HCT116 (cell line): ENCODE data around the gene PIAS2. TPM values are rescaled to one million over a fixed set of nuclear protein-coding genes. Genes with fewer than 3 reads are reported as not detected.

Experiments
- ATAC-seq: fragments of 200-7000 bp; cut with Tn5 transposase; 2 replicates; pipeline ENCODE4 v1.9.1; 2020; ENCODE audit warnings: mild to moderate bottlenecking, moderate library complexity
- BruUV-seq: library from RNA; stranded (reverse); fragments of 400-500 nt; replicated peaks from 2 replicates; lab custom pipeline; 2021; lab: Mats Ljungman, UMichigan
- CTCF ChIA-PET: fragments of 300-600 bp; sonication (Branson Sonifier 250); formaldehyde crosslinking; loops from one replicate; lab custom pipeline; 2021; ENCODE audit warnings: antibody characterized with exemption; lab: Charles Lee
- POLR2A ChIA-PET: fragments of 300-600, 350-600 bp; sonication (Branson Sonifier 250); formaldehyde crosslinking; loops from one replicate; lab custom pipeline; 2021; ENCODE audit warnings: antibody characterized with exemption; lab: Charles Lee
- RAD21 ChIA-PET, 2 experiments: fragments of 300-600 bp; sonication (Branson Sonifier 250); formaldehyde crosslinking; loops; one replicate each; lab custom pipeline; 2023; ENCODE audit warnings: low total read pairs in 2 of 2; ENCODE audit not compliant: uncharacterized antibody in 2 of 2, unreplicated experiment in 2 of 2, low non-redundant PET in 1 of 2; lab: Charles Lee
- DNase-seq: peaks from one replicate; pipeline ENCODE4 v3.0.0-alpha.2; 2010; ENCODE audit warnings: low read depth, low spot score
- H2AFZ ChIP-seq: fragments of 200-600 bp; shearing (Covaris generic), sonication (generic); 2 replicates; pipeline ENCODE4 v1.6.1; 2017; ENCODE audit warnings: low read depth, mixed run types, mixed read lengths, antibody characterized with exemption, low read length; ENCODE audit not compliant: poor library complexity, severe bottlenecking
- H3K27ac ChIP-seq: 2 replicates; pipeline ENCODE4 v1.5.1; 2012; ENCODE audit warnings: low read depth, low read length
- H3K27me3 ChIP-seq: fragments of 200-600 bp; sonication (generic); 2 replicates; pipeline ENCODE4 v1.6.1; 2016; ENCODE audit warnings: mixed run types, low read length, mixed read lengths; ENCODE audit not compliant: insufficient read depth
- H3K36me3 ChIP-seq, 2 experiments: fragments of 200-500 bp in 1 of 2; fragments of 200-600 bp in 1 of 2; sonication (Bioruptor generic) in 1 of 2; sonication (generic) in 1 of 2; 2 replicates each; pipeline versions ENCODE4 v1.5.1 to v1.6.1; 2014 to 2016; ENCODE audit warnings: low read length in 2 of 2, inconsistent platforms in 1 of 2, mixed read lengths in 1 of 2, mixed run types in 1 of 2; ENCODE audit not compliant: insufficient read depth in 2 of 2, control insufficient read depth in 1 of 2
- H3K4me1 ChIP-seq, 2 experiments: fragments of 200-600 bp in 1 of 2; sonication (generic) in 1 of 2; 2 replicates each; pipeline versions ENCODE4 v1.5.1 to v1.6.1; 2012 to 2017; ENCODE audit warnings: low read length in 2 of 2, inconsistent platforms in 1 of 2, mild to moderate bottlenecking in 1 of 2, mixed read lengths in 1 of 2, mixed run types in 1 of 2, moderate library complexity in 1 of 2; ENCODE audit not compliant: insufficient read depth in 2 of 2, control insufficient read depth in 1 of 2
- H3K4me2 ChIP-seq: fragments of 200-600 bp; sonication (generic); 2 replicates; pipeline ENCODE4 v1.6.1; 2017; ENCODE audit warnings: mixed run types, low read length, mixed read lengths
- H3K4me3 ChIP-seq, 2 experiments: fragments of 200-600 bp in 1 of 2; sonication (generic) in 1 of 2; replicated peaks in 1 of 2; 2 replicates each; pipeline ENCODE4 v1.5.1; 2011 to 2016; ENCODE audit warnings: low read length in 2 of 2, control low read depth in 1 of 2, low read depth in 1 of 2, mild to moderate bottlenecking in 1 of 2, mixed read lengths in 1 of 2, mixed run types in 1 of 2
- H3K79me2 ChIP-seq: fragments of 200-600 bp; sonication (generic); 2 replicates; pipeline ENCODE4 v1.6.1; 2017; ENCODE audit warnings: mild to moderate bottlenecking, mixed run types, low read length, moderate library complexity, mixed read lengths; ENCODE audit not compliant: insufficient read depth
- H3K9ac ChIP-seq: fragments of 200-600 bp; sonication (generic); 2 replicates; pipeline ENCODE4 v1.6.1; 2016; ENCODE audit warnings: low read length, mixed read lengths
- H3K9me2 ChIP-seq: fragments of 200-600 bp; sonication (generic), shearing (Covaris generic); 2 replicates; pipeline ENCODE4 v1.6.1; 2017; ENCODE audit warnings: mixed run types, mild to moderate bottlenecking, moderate library complexity; ENCODE audit not compliant: insufficient read depth
- H3K9me3 ChIP-seq, 2 experiments: fragments of 200-500 bp in 1 of 2; fragments of 200-600 bp in 1 of 2; sonication (Bioruptor generic) in 1 of 2; sonication (generic) in 1 of 2; 2 replicates each; pipeline ENCODE4 v1.6.1; 2014 to 2017; ENCODE audit warnings: low read length in 2 of 2, mixed read lengths in 2 of 2, inconsistent platforms in 1 of 2, low read depth in 1 of 2, mild to moderate bottlenecking in 1 of 2, mixed run types in 1 of 2, moderate library complexity in 1 of 2; ENCODE audit not compliant: control insufficient read depth in 1 of 2, insufficient read depth in 1 of 2
- H4K20me1 ChIP-seq: fragments of 200-600 bp; sonication (generic), shearing (Covaris generic); 2 replicates; pipeline ENCODE4 v1.6.1; 2017; ENCODE audit warnings: mixed run types, mild to moderate bottlenecking, moderate library complexity; ENCODE audit not compliant: insufficient read depth
- CBX3 ChIP-seq: IDR thresholded peaks from 2 replicates; pipeline ENCODE4 v1.6.1; 2012; ENCODE audit warnings: low read depth
- CTCF ChIP-seq, 3 experiments: fragments of 200-600 bp in 1 of 3; sonication (generic) in 1 of 3; IDR thresholded peaks in 2 of 3; conservative IDR thresholded peaks in 1 of 3; 2 replicates each; pipeline ENCODE4 v1.5.1; 2012 to 2017; ENCODE audit warnings: low read depth in 2 of 3, low read length in 2 of 3, antibody characterized with exemption in 1 of 3, borderline replicate concordance in 1 of 3, control low read depth in 1 of 3, mild to moderate bottlenecking in 1 of 3, mixed read lengths in 1 of 3, mixed run types in 1 of 3, moderate library complexity in 1 of 3; ENCODE audit not compliant: insufficient read depth in 1 of 3
- ELF1 ChIP-seq: IDR thresholded peaks from 2 replicates; pipeline ENCODE4 v1.6.1; 2012; ENCODE audit warnings: low read depth, borderline replicate concordance
- EZH2 ChIP-seq: fragments of 200-600 bp; sonication (generic); IDR thresholded peaks from 2 replicates; pipeline ENCODE4 v1.6.1; 2017; ENCODE audit warnings: antibody characterized with exemption, mixed run types
- POLR2A ChIP-seq: IDR thresholded peaks from 2 replicates; pipeline ENCODE4 v1.7.0; 2011; ENCODE audit warnings: borderline replicate concordance; ENCODE audit not compliant: insufficient read depth, insufficient read length; ENCODE audit errors: extremely low read depth
- REST ChIP-seq: IDR thresholded peaks from 2 replicates; pipeline ENCODE4 v1.6.1; 2012; ENCODE audit warnings: low read depth
- SIN3A ChIP-seq: IDR thresholded peaks from 2 replicates; pipeline ENCODE4 v1.6.1; 2012; ENCODE audit warnings: low read depth
- SP1 ChIP-seq: IDR thresholded peaks from 2 replicates; pipeline ENCODE4 v1.6.1; 2012; ENCODE audit warnings: low read depth
- SRF ChIP-seq: IDR thresholded peaks from 2 replicates; pipeline ENCODE4 v1.6.1; 2012; ENCODE audit warnings: low read depth
- intact Hi-C: fragments of 100-400 bp; cut with micrococcal nuclease; formaldehyde crosslinking; loops from 2 replicates; pipeline ENCODE4 v1.10.0; 2022
- total RNA-seq: library from RNA; stranded (reverse); gene quantifications from one replicate; pipeline ENCODE4 v1.2.1, GENCODE V29; 2021; ENCODE audit not compliant: unreplicated experiment

PIAS2 gene
- total RNA-seq, 1 experiment from 2014 or later: 31.7 TPM

- Histone ChIP-seq H3K36me3 (no peaks in the 10 kb centered on the region), H3K4me3 (no peak overlapping the region), H2AFZ (no peak overlapping the region), H3K4me2 (no peak overlapping the region), H3K4me1 (no peaks in the 10 kb centered on the region), H3K9me2 (no peaks in the 10 kb centered on the region), H4K20me1 (no peaks in the 10 kb centered on the region), H3K27ac (no peak overlapping the region), H3K9ac (no peak overlapping the region), H3K9me3 (no peaks in the 10 kb centered on the region), H3K27me3 (peaks cover 4% of the 10 kb centered on the region; the same call in 1 of the 2 replicates), H3K79me2 (no peaks in the 10 kb centered on the region)
- no peak for ATAC-seq
- CTCF ChIA-PET: no interaction called here
- POLR2A ChIA-PET: no interaction called here
- TF ChIP-seq CBX3: no peak
- no peak for TF ChIP-seq CTCF (IDR thresholded peaks at IDR 0.05 in 2 of 3, conservative IDR thresholded peaks at IDR 0.05 in 1 of 3; ENCODE audit: borderline replicate concordance in 1 of 3, insufficient read depth in 1 of 3, low read depth in 2 of 3, low read length in 2 of 3)
- no peak for TF ChIP-seq SRF
- TF ChIP-seq REST: no peak
- TF ChIP-seq ELF1: no peak
- TF ChIP-seq SIN3A: no peak
- TF ChIP-seq EZH2: no peak
- TF ChIP-seq SP1: no peak
- no peak for TF ChIP-seq POLR2A
- intact Hi-C loops: no loop called here
- RAD21 ChIA-PET: no interaction called here
- DNase-seq: no peak
- no TSS peak for BruUV-seq
Measured at GRCh38 chr18:46755315-46756024, 161.8 kb downstream of the PIAS2 start.
